GM12801 (cell line): ENCODE results near the gene ZNF606.

Experiments used
- CTCF ChIP-seq: IDR thresholded peaks from one replicate; pipeline ENCODE4 v1.5.1; 2011; ENCODE audit warnings: control low read depth; ENCODE audit not compliant: insufficient read length; ENCODE audit errors: extremely low read depth

The ZNF606 gene

GRCh38 chr19:58009666-58010301 is 7.2 kb upstream of the ZNF606 start:
- TF ChIP-seq CTCF: no peak

- TF ChIP-seq CTCF: no peak
These were observed 6.7 kb upstream of the ZNF606 start for GRCh38 chr19:58009301-58009665.

- TF ChIP-seq CTCF: no peak
These were observed 4.7 kb upstream of the ZNF606 start for GRCh38 chr19:58007285-58007684.

GRCh38 chr19:58003174-58003828 is 681 bp upstream of the ZNF606 start:
- TF ChIP-seq CTCF: no peak

- TF ChIP-seq CTCF: no peak
These were observed 688 bp downstream of the ZNF606 start for GRCh38 chr19:58001895-58002369.

GRCh38 chr19:58000677-58001076 is 1.9 kb downstream of the ZNF606 start:
- no peak for TF ChIP-seq CTCF

- TF ChIP-seq CTCF: no peak
These were observed 9.8 kb downstream of the ZNF606 start for GRCh38 chr19:57992841-57993240.
